Ishikawa (cell line): Measurements from ENCODE around the gene CDHR3.

Experiments
- CEBPB ChIP-seq: IDR thresholded peaks from 2 replicates; pipeline ENCODE4 v1.6.1; 2012
- CREB1 ChIP-seq: IDR thresholded peaks from 2 replicates; pipeline ENCODE4 v1.6.1; 2012; ENCODE audit warnings: low read depth
- EGR1 ChIP-seq: IDR thresholded peaks from 2 replicates; pipeline ENCODE4 v1.6.1; 2012
- EP300 ChIP-seq: IDR thresholded peaks from 2 replicates; pipeline ENCODE4 v1.6.1; 2012; ENCODE audit warnings: borderline replicate concordance
- FOXM1 ChIP-seq: IDR thresholded peaks from 2 replicates; pipeline ENCODE4 v1.6.1; 2012; ENCODE audit warnings: low read depth, borderline replicate concordance
- NFIC ChIP-seq: IDR thresholded peaks from 2 replicates; pipeline ENCODE4 v1.6.1; 2012
- RAD21 ChIP-seq: IDR thresholded peaks from 2 replicates; pipeline ENCODE4 v1.6.1; 2012; ENCODE audit warnings: low read depth
- TEAD4 ChIP-seq: IDR thresholded peaks from 2 replicates; pipeline ENCODE4 v1.6.1; 2012
- USF1 ChIP-seq: IDR thresholded peaks from 2 replicates; pipeline ENCODE4 v1.6.1; 2012
- YY1 ChIP-seq: IDR thresholded peaks from 2 replicates; pipeline ENCODE4 v1.6.1; 2012; ENCODE audit warnings: low read depth
- ZBTB7A ChIP-seq: IDR thresholded peaks from 2 replicates; pipeline ENCODE4 v1.6.1; 2012; ENCODE audit warnings: low read depth
- TF ChIP-seq, protein P1 (sequence below): IDR thresholded peaks from 2 replicates; pipeline ENCODE4 v1.6.1; 2012; ENCODE audit warnings: low read depth, mild to moderate bottlenecking
- TF ChIP-seq, protein P2 (sequence below): IDR thresholded peaks from 2 replicates; pipeline ENCODE4 v1.6.1; 2012

DNA sequence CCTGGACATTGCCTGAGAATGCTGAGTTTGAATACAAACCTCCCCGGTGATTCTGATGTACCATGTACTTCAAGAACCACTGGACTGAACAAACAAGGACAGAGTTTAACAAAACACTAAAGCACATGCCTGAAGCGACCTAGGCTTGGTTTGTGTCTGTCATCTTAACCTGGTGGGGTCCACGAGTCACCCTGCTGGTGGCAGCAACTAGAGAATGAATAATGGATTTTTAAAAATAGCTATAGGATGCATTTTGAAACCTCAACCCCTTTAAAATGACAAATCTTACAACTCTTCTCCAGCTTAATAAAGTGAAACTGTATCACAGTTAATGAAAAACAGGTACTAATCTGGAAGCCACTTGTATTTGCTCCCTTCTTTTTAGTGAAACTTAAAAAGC is 25.2 kb downstream of the CDHR3 start:
- no peak for TF ChIP-seq YY1
- TF ChIP-seq RAD21: no peak
- TF ChIP-seq USF1: no peak
- TF ChIP-seq EP300: no peak
- TF ChIP-seq CREB1: no peak
- TF ChIP-seq TEAD4: no peak
- TF ChIP-seq CEBPB: no peak
- TF ChIP-seq, protein P1, sequence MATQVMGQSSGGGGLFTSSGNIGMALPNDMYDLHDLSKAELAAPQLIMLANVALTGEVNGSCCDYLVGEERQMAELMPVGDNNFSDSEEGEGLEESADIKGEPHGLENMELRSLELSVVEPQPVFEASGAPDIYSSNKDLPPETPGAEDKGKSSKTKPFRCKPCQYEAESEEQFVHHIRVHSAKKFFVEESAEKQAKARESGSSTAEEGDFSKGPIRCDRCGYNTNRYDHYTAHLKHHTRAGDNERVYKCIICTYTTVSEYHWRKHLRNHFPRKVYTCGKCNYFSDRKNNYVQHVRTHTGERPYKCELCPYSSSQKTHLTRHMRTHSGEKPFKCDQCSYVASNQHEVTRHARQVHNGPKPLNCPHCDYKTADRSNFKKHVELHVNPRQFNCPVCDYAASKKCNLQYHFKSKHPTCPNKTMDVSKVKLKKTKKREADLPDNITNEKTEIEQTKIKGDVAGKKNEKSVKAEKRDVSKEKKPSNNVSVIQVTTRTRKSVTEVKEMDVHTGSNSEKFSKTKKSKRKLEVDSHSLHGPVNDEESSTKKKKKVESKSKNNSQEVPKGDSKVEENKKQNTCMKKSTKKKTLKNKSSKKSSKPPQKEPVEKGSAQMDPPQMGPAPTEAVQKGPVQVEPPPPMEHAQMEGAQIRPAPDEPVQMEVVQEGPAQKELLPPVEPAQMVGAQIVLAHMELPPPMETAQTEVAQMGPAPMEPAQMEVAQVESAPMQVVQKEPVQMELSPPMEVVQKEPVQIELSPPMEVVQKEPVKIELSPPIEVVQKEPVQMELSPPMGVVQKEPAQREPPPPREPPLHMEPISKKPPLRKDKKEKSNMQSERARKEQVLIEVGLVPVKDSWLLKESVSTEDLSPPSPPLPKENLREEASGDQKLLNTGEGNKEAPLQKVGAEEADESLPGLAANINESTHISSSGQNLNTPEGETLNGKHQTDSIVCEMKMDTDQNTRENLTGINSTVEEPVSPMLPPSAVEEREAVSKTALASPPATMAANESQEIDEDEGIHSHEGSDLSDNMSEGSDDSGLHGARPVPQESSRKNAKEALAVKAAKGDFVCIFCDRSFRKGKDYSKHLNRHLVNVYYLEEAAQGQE: no peak
- no peak for TF ChIP-seq EGR1
- TF ChIP-seq, protein P2, sequence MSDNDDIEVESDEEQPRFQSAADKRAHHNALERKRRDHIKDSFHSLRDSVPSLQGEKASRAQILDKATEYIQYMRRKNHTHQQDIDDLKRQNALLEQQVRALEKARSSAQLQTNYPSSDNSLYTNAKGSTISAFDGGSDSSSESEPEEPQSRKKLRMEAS: no peak
- TF ChIP-seq ZBTB7A: no peak
- TF ChIP-seq FOXM1: no peak
- no peak for TF ChIP-seq NFIC
